KMS-11 (cell line): ENCODE data around the gene IPPK.

Experiments
- H2AFZ ChIP-seq: fragments of 200-600 bp; sonication (generic); 2 replicates; pipeline ENCODE4 v1.6.1; 2016; ENCODE audit warnings: antibody characterized with exemption, mixed run types, low read depth
- H3K27ac ChIP-seq: fragments of 200-600 bp; sonication (generic); 2 replicates; pipeline ENCODE4 v1.6.1; 2016; ENCODE audit warnings: mild to moderate bottlenecking, mixed run types
- H3K27me3 ChIP-seq: fragments of 200-600 bp; sonication (generic); 2 replicates; pipeline ENCODE4 v1.6.1; 2017; ENCODE audit warnings: mild to moderate bottlenecking, low read depth, mixed run types, moderate library complexity; ENCODE audit not compliant: insufficient read depth
- H3K36me3 ChIP-seq: fragments of 200-600 bp; sonication (generic); 2 replicates; pipeline ENCODE4 v1.6.1; 2017; ENCODE audit warnings: mild to moderate bottlenecking, mixed run types; ENCODE audit not compliant: insufficient read depth
- H3K4me1 ChIP-seq: fragments of 200-600 bp; sonication (generic); 2 replicates; pipeline ENCODE4 v1.6.1; 2016; ENCODE audit warnings: mild to moderate bottlenecking, low read depth, mixed run types; ENCODE audit not compliant: poor library complexity, severe bottlenecking
- H3K4me2 ChIP-seq: fragments of 200-600 bp; sonication (generic); 2 replicates; pipeline ENCODE4 v1.7.0; 2016; ENCODE audit warnings: mild to moderate bottlenecking, mixed run types
- H3K4me3 ChIP-seq: fragments of 200-600 bp; sonication (generic); IDR thresholded peaks from 2 replicates; pipeline ENCODE4 v1.6.1; 2017; ENCODE audit warnings: low read depth, low read length, mixed read lengths; ENCODE audit not compliant: insufficient read depth
- H3K79me2 ChIP-seq: fragments of 200-600 bp; sonication (generic); 2 replicates; pipeline ENCODE4 v1.6.1; 2016; ENCODE audit warnings: low read depth, mixed run types; ENCODE audit not compliant: insufficient read depth
- H3K9ac ChIP-seq: fragments of 200-600 bp; sonication (generic); 2 replicates; pipeline ENCODE4 v1.6.1; 2016; ENCODE audit warnings: mild to moderate bottlenecking, mixed run types
- H4K20me1 ChIP-seq: fragments of 200-600 bp; sonication (generic); 2 replicates; pipeline ENCODE4 v1.6.1; 2016; ENCODE audit warnings: mild to moderate bottlenecking, mixed run types; ENCODE audit not compliant: insufficient read depth
- TF ChIP-seq, protein P1 (sequence below): fragments of 200-600 bp; sonication (generic); conservative IDR thresholded peaks from 2 replicates; pipeline ENCODE4 v1.6.1; 2017; ENCODE audit warnings: low read depth, mild to moderate bottlenecking, antibody characterized with exemption, low read length, moderate library complexity, mixed read lengths

The IPPK gene

DNA sequence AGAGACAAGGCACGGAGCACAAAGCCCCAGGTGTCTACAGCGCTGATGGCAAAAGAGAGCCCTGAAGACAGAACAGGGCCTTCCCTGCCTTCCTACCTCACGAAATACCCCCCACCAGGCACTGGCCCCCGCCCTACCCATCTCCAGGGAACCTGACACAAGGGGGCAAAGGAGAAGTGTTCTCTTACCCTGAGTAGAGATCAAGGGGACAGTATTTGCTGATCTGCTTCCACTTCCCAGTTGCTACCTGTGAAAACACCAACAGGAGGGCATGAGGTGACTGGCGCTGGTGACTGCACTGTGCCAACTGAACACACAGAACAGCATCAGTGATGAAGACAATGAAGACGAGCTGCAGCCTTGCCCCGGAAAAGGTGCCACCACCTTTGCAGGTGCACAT is 27.4 kb downstream of the IPPK start:
- H4K20me1 ChIP-seq: no peaks in the 10 kb centered on the region
- no peaks in the 10 kb centered on the region for H3K27me3 ChIP-seq
- H3K9ac ChIP-seq: no peak overlapping the region
- H3K4me3 ChIP-seq: no peak overlapping the region
- no peak overlapping the region for H2AFZ ChIP-seq
- H3K36me3 ChIP-seq: no peaks in the 10 kb centered on the region; the same call in 1 of the 2 replicates
- H3K27ac ChIP-seq: no peak overlapping the region
- no peaks in the 10 kb centered on the region for H3K79me2 ChIP-seq
- TF ChIP-seq, protein P1, sequence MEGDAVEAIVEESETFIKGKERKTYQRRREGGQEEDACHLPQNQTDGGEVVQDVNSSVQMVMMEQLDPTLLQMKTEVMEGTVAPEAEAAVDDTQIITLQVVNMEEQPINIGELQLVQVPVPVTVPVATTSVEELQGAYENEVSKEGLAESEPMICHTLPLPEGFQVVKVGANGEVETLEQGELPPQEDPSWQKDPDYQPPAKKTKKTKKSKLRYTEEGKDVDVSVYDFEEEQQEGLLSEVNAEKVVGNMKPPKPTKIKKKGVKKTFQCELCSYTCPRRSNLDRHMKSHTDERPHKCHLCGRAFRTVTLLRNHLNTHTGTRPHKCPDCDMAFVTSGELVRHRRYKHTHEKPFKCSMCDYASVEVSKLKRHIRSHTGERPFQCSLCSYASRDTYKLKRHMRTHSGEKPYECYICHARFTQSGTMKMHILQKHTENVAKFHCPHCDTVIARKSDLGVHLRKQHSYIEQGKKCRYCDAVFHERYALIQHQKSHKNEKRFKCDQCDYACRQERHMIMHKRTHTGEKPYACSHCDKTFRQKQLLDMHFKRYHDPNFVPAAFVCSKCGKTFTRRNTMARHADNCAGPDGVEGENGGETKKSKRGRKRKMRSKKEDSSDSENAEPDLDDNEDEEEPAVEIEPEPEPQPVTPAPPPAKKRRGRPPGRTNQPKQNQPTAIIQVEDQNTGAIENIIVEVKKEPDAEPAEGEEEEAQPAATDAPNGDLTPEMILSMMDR: no peak
- no peak overlapping the region for H3K4me2 ChIP-seq
- H3K4me1 ChIP-seq: no peaks in the 10 kb centered on the region

DNA sequence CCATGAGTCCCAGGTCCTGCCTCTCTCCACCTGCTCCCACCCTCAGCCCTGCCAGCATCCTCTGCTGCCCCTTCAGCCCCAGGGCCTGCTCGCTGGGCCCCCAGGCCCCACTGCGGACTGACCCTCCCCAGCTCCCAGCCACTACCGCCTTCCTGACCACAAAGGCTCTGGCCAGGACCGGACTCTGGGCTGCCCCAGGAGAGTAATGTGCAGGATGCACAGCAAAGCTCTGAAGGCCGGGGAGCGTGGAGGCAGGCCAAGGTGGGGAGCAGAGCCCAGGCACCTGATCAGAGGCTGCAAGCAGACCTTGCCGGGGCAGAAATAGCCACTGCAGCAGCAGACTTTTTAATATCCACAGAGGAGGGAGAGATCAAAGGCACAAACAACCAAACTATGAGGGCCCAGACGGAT is 27.9 kb downstream of the IPPK start:
- Histone ChIP-seq H4K20me1 (no peaks in the 10 kb centered on the region), H3K36me3 (no peaks in the 10 kb centered on the region; the same call in 1 of the 2 replicates), H3K79me2 (no peaks in the 10 kb centered on the region), H3K4me2 (no peak overlapping the region), H3K4me1 (no peaks in the 10 kb centered on the region), H3K4me3 (no peak overlapping the region), H3K27ac (no peak overlapping the region), H3K9ac (no peak overlapping the region), H2AFZ (no peak overlapping the region), H3K27me3 (no peaks in the 10 kb centered on the region)
- TF ChIP-seq, protein P1: no peak

DNA sequence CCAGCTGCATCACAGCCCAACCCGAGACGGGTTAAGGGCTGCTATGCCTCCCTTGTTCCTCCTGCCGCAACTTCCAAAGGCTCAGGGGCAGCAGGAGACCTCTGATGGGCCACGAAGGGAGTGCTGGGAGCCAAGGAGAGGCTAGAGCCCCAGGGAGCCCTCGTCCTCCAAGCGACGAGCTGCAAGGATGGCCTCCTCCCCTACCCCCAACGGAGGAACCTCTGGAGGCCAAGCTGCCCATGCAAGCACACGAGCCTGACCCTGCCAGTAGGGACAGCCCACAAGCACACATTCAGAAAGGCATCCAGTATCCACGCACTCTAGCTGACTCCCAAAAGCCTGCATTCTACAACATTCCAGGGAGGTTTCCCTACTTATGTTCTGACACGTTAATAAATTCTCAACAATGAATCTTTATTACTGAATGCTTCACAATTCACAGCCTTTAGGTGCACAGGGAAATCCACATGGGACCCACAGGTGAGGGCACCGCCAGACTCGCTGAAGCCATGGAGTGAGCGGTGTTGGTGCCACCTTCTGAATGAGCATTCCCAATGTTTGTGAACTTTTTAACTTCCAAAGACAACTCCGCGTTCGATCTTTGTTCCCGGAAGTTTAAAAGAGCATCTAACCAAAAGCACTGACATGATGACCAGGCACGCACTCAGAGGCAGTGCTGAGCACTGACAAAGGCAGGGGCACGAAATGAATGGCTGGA is 28.7 kb downstream of the IPPK start:
- H3K4me2 ChIP-seq: no peak overlapping the region
- H3K36me3 ChIP-seq: no peaks in the 10 kb centered on the region
- no peaks in the 10 kb centered on the region for H3K27me3 ChIP-seq
- no peak overlapping the region for H3K27ac ChIP-seq
- no peaks in the 10 kb centered on the region for H3K79me2 ChIP-seq
- no peaks in the 10 kb centered on the region for H3K4me1 ChIP-seq
- H2AFZ ChIP-seq: no peak overlapping the region
- TF ChIP-seq, protein P1: no peak
- no peaks in the 10 kb centered on the region for H4K20me1 ChIP-seq
- H3K9ac ChIP-seq: no peak overlapping the region
- no peak overlapping the region for H3K4me3 ChIP-seq

DNA sequence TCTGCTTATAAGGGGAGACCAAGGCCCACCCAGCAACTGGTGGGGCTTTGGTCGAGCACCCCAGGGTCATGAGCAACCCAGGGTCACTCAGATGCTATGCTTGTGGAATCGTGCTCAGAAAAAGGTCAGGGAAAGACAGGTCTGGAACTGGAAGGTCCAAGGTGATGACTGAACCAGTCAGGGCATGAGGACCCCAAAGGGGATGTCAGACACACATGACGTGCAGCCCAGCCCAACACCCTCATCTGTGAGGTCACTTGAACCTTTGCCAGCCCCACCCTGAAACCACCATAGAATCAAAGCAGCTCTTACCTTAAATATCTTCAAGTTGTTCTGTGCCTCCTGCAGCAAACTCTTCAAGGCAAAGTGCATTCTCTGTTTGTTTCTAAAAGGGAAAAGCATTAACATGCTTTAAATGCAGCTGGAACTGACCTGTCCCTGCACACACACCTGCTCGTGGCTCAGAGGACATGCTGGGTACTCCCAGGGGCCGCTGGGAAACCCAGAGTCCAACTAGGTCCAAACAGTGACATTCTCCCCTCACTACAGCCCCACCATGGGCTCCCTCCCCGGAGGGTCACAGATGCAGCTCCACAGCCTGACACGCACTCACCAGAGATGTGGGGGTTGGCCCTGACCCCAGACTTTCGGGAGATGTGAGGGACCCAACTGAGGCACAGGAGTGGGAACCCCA is 29.4 kb downstream of the IPPK start:
- Histone ChIP-seq H3K4me3 (no peak overlapping the region), H3K27me3 (no peaks in the 10 kb centered on the region), H3K79me2 (no peaks in the 10 kb centered on the region), H3K9ac (no peak overlapping the region), H3K36me3 (no peaks in the 10 kb centered on the region), H3K4me1 (no peaks in the 10 kb centered on the region), H3K27ac (no peak overlapping the region), H2AFZ (no peak overlapping the region), H3K4me2 (no peak overlapping the region), H4K20me1 (no peaks in the 10 kb centered on the region)
- TF ChIP-seq, protein P1: no peak
